GM19023 (cell line): Measurements from ENCODE around the gene ARIH2.

Experiments
- ATAC-seq: cut with Tn5 transposase; IDR thresholded peaks from one replicate; pipeline ENCODE4 v1.9.1; 2021; ENCODE audit warnings: mild to moderate bottlenecking, moderate library complexity; ENCODE audit not compliant: unreplicated experiment

ARIH2 gene

GRCh38 chr3:48928679-48929078 is 10.0 kb downstream of the ARIH2 start:
- no peak for ATAC-seq

DNA sequence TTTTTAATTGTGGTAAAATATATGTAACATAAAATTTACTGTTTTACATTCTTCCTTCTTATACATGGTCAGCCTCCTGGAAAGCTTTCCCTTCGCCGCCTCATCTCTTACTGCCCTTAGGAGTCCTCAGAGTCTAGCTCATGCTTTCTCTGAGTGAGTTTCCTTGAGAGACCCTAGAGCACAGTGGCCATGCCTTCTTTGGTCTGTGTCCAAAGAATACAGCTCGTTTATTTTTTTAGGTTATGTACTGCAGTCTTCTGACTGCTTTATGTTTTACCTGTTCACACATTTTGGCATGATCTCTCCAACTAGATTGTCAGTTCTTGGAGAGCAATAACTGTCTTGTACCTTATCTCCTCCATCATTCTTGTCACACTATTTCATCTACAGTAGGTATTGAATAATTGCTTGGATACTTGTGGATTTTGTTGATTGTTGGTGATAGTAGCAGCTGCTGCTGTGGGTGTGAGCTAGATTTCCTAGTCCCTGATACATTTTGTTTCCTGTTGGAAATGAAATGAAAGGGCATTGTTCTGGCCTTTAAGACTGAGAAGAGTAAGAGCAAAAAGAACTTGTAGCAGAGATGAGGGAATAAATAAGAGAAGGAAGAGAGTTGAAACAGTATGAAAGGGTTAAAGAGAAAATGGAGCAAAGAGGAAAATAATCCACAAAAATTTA is 10.9 kb downstream of the ARIH2 start:
- ATAC-seq: no peak

GRCh38 chr3:48930590-48930989 is 11.9 kb downstream of the ARIH2 start:
- no peak for ATAC-seq

DNA sequence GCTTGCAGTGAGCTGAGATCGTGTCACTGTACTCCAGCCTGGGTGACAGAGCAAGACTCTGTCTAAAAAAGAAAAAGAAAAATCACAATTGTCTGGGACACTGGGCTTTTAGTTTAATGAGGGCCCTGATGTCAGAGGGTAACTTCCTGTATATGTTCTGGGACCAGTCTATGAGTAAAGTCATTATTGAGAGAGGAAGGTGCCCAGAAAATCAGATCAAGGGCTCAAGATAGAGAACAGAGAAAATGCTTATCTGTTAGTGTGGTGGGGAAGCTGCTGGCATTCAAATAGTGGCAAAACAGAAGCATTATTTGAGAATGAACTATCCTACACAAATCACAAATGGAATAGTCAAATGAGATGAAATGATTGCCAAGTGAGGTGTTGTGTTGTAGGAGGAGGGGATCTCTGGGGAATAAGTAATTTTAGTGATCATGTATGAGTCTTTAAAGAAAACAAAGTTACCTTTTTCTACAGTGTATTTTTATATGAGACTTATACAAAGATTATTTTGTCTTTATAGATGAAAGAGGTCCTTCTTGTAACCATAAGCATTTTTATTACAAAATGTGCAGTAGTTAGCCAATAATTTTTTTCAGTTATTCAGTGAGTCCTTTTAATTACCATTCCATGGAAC is 13.4 kb downstream of the ARIH2 start:
- ATAC-seq: no peak

DNA sequence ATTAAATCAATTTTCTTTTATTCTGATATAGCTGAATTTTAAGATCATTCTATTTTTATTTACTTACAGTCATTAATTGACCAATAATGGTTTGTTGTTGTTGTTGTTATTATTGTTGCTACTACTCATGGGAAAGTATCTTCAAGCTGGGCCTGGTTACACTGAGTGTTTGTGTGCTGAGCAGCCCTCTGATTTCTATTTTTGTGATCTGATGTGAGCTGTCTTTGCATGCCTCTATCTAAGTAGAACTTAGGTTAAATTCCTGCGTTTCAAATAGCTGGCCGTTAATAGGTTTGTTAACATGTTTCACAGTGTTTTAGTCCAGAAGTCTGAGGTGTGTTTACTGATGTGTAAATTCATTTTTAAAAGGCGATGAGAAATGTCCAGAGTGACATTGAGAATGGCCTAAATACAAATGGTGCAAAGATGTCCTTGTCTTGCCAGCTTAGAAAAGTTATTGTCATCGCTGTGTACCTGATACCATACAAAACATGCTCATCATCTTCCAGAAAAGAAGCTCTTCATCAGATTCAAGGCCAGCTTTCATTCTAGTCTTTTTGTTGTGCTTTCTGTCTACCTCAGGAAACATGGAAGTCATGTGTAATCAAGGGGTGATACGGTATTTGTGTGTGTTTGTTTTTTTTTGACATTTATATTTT is 15.8 kb downstream of the ARIH2 start:
- no peak for ATAC-seq

- no peak for ATAC-seq
Observed at GRCh38 chr3:48935530-48935929, 16.9 kb downstream of the ARIH2 start.

DNA sequence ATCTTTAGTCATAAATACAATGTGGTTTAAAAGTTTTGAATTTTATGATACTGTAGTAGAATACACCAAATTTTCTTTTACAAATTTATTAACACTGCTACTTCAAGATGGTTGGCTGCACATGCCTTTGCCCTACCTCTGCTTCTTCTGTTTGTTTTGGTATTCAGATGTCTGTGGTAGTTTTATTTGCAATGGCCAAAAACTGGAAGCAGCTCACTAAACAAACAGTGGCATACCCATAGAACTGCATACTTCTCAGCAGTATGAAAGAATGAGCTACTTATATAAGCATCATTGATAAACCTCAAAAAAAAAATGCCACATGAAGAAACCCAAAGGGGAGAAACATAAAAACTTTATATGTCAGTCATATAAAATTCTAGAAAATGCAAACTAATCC is 19.5 kb downstream of the ARIH2 start:
- ATAC-seq: no peak

DNA sequence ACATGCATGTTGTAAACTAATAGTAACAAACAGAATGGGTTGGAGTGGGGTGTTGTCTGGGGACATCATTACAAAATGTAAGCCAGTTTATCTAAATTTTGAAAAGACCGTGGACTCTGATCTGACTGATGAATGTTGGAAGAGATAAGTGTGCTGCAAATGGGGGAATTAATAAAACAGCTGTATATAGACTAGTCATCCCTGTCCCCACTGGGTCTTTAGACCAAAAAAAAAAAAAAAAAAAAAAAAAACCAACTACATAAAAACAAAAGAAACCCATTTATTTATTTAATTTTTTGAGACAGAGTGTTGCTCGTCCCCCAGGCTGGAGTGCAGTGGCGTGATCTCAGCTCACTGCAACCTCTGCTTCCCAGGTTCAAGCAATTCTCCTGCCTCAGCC is 20.0 kb downstream of the ARIH2 start:
- ATAC-seq: no peak

GRCh38 chr3:48945432-48945831 is 26.8 kb downstream of the ARIH2 start:
- ATAC-seq: no peak

DNA sequence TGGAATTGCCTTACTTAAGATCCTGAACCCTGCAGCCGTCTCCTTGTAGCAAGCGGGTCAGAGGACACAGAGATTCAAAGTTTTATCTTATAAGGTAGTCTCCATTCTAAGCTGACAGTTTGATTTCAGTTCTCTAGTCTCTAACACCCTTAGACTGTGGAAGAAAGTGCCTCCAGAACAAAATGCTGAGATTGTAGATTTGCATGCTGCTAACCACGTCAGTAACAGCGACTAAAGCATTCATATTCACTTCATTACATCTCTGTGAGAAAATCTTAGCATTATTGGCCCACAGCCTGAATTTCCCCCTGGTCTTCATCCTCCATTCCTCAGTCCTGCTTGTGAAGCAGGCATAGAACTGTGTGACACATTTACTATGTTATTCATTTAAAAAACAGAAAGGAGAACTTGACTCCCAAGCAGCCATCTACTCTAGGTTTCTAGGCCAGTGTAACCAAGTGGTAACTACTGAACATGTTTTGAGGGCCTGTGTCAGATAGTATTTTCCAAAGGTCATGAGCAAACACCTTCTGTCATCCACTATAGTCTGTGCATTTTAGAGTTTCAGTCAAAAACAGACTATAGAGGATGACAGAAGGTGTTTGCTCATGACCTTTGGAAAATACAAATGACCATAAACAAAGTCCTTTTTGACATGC is 27.4 kb downstream of the ARIH2 start:
- no peak for ATAC-seq

- ATAC-seq: no peak
Observed at GRCh38 chr3:48949376-48949717, 30.7 kb downstream of the ARIH2 start.

GRCh38 chr3:48950051-48950450 is 31.4 kb downstream of the ARIH2 start:
- no peak for ATAC-seq

GRCh38 chr3:48951764-48952163 is 33.1 kb downstream of the ARIH2 start:
- ATAC-seq: no peak

- ATAC-seq: no peak
Observed at GRCh38 chr3:48952510-48953118, 34.0 kb downstream of the ARIH2 start.

- no peak for ATAC-seq
Observed at GRCh38 chr3:48957006-48957705, 38.5 kb downstream of the ARIH2 start.

DNA sequence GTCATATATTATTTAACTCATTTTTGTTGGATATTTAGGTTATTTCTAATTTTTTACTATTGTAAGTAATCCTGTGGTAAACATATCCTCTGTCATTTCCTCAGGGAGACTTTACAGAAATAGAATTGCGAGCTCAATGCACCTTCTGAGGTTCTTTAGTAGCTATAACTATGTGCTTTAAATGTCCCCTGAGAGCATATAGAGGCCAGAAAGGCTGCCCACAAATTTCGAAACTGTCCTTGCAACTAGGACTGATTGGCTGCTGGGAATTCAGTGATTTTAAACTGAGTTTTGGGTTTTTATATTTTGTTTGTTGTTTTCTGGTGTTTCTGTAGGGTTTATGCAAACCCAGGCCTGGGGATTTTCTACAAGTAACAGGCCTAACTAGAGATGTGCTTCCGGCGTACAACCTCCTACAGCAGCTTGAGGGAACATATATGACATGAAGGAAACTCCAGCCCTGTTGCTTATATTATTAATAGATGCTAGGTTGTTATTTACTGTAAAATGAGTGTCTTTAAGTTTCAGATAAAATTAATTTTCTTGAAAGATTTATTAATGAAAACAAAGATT is 42.3 kb downstream of the ARIH2 start:
- ATAC-seq: no peak

DNA sequence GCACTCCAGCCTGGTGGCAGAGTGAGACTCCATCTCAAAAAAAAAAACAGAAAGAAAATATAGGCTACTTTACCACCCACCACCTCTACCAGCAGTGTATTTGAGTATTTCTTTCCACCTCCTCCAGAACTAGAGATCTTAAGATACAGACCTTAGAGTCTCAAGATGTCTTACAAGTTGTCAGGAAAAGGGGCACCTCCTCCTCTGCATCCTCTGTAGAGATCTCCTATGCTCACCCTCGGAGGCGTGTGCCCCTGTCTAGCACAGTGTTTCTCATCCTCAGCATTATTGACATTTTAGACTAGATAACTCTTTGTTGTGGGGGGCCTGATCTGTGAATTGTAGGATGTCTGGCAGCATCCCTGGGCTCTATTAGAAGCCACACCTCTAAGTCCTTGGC is 43.7 kb downstream of the ARIH2 start:
- no peak for ATAC-seq

GRCh38 chr3:48962939-48963338 is 44.3 kb downstream of the ARIH2 start:
- ATAC-seq: no peak

DNA sequence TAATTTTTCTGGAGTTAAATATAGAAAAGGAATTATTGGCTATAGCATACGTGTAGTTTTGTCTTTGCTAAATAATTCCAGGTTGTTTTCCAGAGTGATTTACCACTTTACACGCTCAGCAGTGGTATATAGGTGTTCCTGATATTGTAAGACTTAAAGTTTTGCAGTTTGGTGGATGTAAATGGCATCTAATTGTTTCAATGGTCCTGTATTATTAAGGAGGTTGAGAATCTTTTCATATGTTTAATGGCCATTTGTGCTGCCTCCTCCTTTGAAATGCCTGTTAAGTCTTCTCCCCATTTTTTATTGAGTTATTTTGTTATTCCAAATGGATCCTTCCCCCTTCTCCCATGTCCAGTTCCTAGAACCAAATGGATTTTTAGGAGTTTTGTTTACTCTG is 44.9 kb downstream of the ARIH2 start:
- ATAC-seq: no peak

DNA sequence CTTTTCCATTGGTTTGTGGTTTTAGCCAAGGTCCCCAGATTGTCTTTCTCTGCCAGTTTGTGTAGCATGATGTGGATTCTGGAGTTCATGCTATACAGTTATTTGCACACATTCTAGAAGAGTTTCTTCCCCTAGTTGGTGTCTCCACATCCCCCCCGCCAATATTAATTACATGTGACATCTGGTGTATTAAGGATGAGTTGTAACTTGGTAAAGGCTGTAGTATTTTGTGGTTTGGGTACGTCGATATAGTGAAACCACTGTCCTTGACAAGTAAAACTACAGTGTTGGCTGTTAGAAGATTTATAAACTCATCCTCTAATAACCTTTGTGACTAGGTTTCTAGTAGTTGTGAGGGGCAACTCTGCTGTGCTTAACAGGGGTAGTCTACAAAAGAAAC is 47.7 kb downstream of the ARIH2 start:
- ATAC-seq: no peak
